Right lobe of liver (tissue), 6 donors: ENCODE data around the gene KLHL8. TPM values are rescaled to one million over a fixed set of nuclear protein-coding genes. Genes with fewer than 3 reads are reported as not detected.

ENCODE experiments used
- ATAC-seq, 4 donors: fragments of 200-7000 bp; cut with Tn5 transposase; one replicate each; pipeline ENCODE4 v1.9.1; 2020; ENCODE audit warnings: mild to moderate bottlenecking in 4 of 4, moderate library complexity in 4 of 4
- DNase-seq, 3 donors: peaks; one replicate each; pipeline ENCODE4 v3.0.0-alpha.2; 2020
- H3K27ac ChIP-seq, 3 donors: fragments of 200-600 bp; one replicate each; pipeline ENCODE4 v1.8.0; 2022
- H3K27me3 ChIP-seq, 2 donors: fragments of 200-600 bp; one replicate each; pipeline ENCODE4 v1.8.0; 2022
- H3K36me3 ChIP-seq, 4 donors: fragments of 200-600 bp; sonication (generic) in 1 of 4; one replicate each; pipeline versions ENCODE4 v1.5.1 to v1.8.0; 2017 to 2022; ENCODE audit warnings: control low read depth in 1 of 4
- H3K4me1 ChIP-seq, 4 donors: fragments of 200-600 bp; sonication (generic) in 1 of 4; one replicate each; pipeline versions ENCODE4 v1.5.1 to v1.8.0; 2017 to 2022; ENCODE audit warnings: control low read depth in 1 of 4
- H3K4me3 ChIP-seq, 3 donors: fragments of 200-600 bp; one replicate each; pipeline ENCODE4 v1.8.0; 2022
- H3K9me3 ChIP-seq, 4 donors: fragments of 200-600 bp; sonication (generic) in 1 of 4; one replicate each; pipeline versions ENCODE4 v1.5.1 to v1.8.0; 2017 to 2022; ENCODE audit warnings: control low read depth in 1 of 4
- CTCF ChIP-seq, 4 donors: fragments of 200-600 bp in 3 of 4; fragments of 450-650 bp in 1 of 4; IDR thresholded peaks; one replicate each; pipeline versions ENCODE4 v1.5.1 to v1.8.0; 2016 to 2022; ENCODE audit warnings: antibody characterized with exemption in 4 of 4, mild to moderate bottlenecking in 2 of 4
- POLR2A ChIP-seq: fragments of 450-650 bp; IDR thresholded peaks from one replicate; pipeline ENCODE4 v1.6.1; 2017; ENCODE audit warnings: antibody characterized with exemption, mild to moderate bottlenecking
- WGBS: methylation state at CpG from one replicate; pipeline ENCODE4 v1.1.6; 2018; ENCODE audit warnings: low coverage, low lambda C conversion rate; ENCODE audit not compliant: insufficient coverage; ENCODE audit errors: missing lambda C conversion rate; 5-methylcytosine and 5-hydroxymethylcytosine counted together
- intact Hi-C, 2 donors: fragments of 100-400 bp; cut with DNase I; formaldehyde crosslinking; loops; one replicate each; pipeline versions ENCODE4 v1.11.2 to v1.14.1; 2022
- long read RNA-seq: library from polyadenylated mRNA; unstranded; transcript quantifications from one replicate; pipeline ENCODE4 v2.0.0, GENCODE V29; 2019
- total RNA-seq, 6 experiments: library from RNA; depleted of rRNA in 2 of 6; stranded (reverse); fragments of >200 nt in 2 of 6; fragmentation: NEBNext Ultra II Directional in 3 of 6; extraction: Animal tissue kit (Norgen Biotek cat#: 25700) in 3 of 6; gene quantifications; one replicate each; pipeline versions ENCODE4 v1.1.0 to v1.2.4, GENCODE V29; 2016 to 2023
- donor health status: DM: no; HTN: yes; CAD: no.
- donor health status: DM: no; HTN: no; CAD: no.
- donor health status: DM: no; HTN: no; CAD: no.
- donor health status: DM: no; HTN: yes; CAD: no.
- donor health status: DM: no; HTN: yes; CAD: no.

KLHL8 gene
- total RNA-seq: 1 to 10 TPM; 5.5 to 9.6 (median 7.2) TPM
- long read RNA-seq, full-length matches to known transcripts: 1 of 3 reads
- long read RNA-seq, partial matches to known transcripts: 1 of 3 reads
- long read RNA-seq, other reads (novel, unspliced or antisense): 1 of 3 reads

- Histone ChIP-seq H3K4me1 (peaks cover 0 to 8% (median 3%) of the 10 kb centered on the region in 4 donors), H3K27me3 (no peaks in the 10 kb centered on the region), H3K36me3 (no peaks in the 10 kb centered on the region), H3K27ac (peak within 1 kb of the TSS; percentile 87 to 96 (median 92)), H3K9me3 (no peaks in the 10 kb centered on the region), H3K4me3 (peak within 1 kb of the TSS; percentile 84 to 98 (median 88))
- intact Hi-C loops: no loop called here
- DNase-seq (peak; percentile 89 to 91 (median 91)), ATAC-seq (peak; percentile 95 to 99 (median 96))
- no peak for TF ChIP-seq CTCF (IDR thresholded peaks at IDR 0.05)
- TF ChIP-seq POLR2A: peak; percentile 81
- 0% methylated on average over 7 of the region's 70 CpGs for WGBS
These were observed at the start of gene KLHL8 for GRCh38 chr4:87220094-87220822. TSS of gene KLHL8 (minus strand) at chr4:87220618. CDS start at chr4:87195539, 25,079 bp downstream.

GRCh38 chr4:87270144-87270543, 49.7 kb upstream of the KLHL8 start:
- DNase-seq: no peak
- intact Hi-C loops: no loop called here
- WGBS: 13% methylated on average over 3 of the region's 3 CpGs
- Histone ChIP-seq H3K4me3 (no peak overlapping the region), H3K4me1 (no peaks in the 10 kb centered on the region), H3K9me3 (no peaks in the 10 kb centered on the region), H3K27ac (no peak overlapping the region), H3K36me3 (no peaks in the 10 kb centered on the region), H3K27me3 (no peaks in the 10 kb centered on the region)
- ATAC-seq: peak; percentile 91 to 97 (median 95)
- TF ChIP-seq CTCF (IDR thresholded peaks at IDR 0.05) (peak; percentile 55 to 75 (median 72)), POLR2A (no peak)

- no peaks in the 10 kb centered on the region for H3K27me3 ChIP-seq
- 78% methylated on average over 5 of the region's 5 CpGs for WGBS
These were observed 48.0 kb upstream of the KLHL8 start for GRCh38 chr4:87268411-87268810.

GRCh38 chr4:87266986-87267385, 46.6 kb upstream of the KLHL8 start:
- Histone ChIP-seq H3K9me3 (no peaks in the 10 kb centered on the region), H3K36me3 (no peaks in the 10 kb centered on the region), H3K27ac (no peak overlapping the region), H3K27me3 (no peaks in the 10 kb centered on the region), H3K4me1 (no peaks in the 10 kb centered on the region), H3K4me3 (no peak overlapping the region)
- TF ChIP-seq CTCF (IDR thresholded peaks at IDR 0.05): no peak
- no peak for TF ChIP-seq POLR2A
- DNase-seq (no peak), ATAC-seq (no peak)
- 72% methylated on average over 3 of the region's 3 CpGs for WGBS
- intact Hi-C loops: no loop called here

More at GRCh38 chr4:87268411-87268810, 48.0 kb upstream of the KLHL8 start:
- TF ChIP-seq CTCF (IDR thresholded peaks at IDR 0.05) (no peak), POLR2A (no peak)
- Histone ChIP-seq H3K4me3 (no peak overlapping the region), H3K27ac (no peak overlapping the region), H3K4me1 (no peaks in the 10 kb centered on the region), H3K9me3 (no peaks in the 10 kb centered on the region), H3K36me3 (no peaks in the 10 kb centered on the region)
- DNase-seq (no peak), ATAC-seq (no peak)
- intact Hi-C loops: no loop called here
